ENCODE data around the gene ISG15. TPM values are rescaled to one million over a fixed set of nuclear protein-coding genes. Genes with fewer than 3 reads are reported as not detected.
A peak's percentile ranks its signal among the peaks of the same experiment; 100 is the strongest.

ISG15 gene
- 10 to 100 TPM; 31.6 to 33.2 TPM for total RNA-seq
- polyA plus RNA-seq, result 100 to 1,000 TPM; 212 to 309 TPM

GRCh38 chr1:1013105-1013921, at the start of gene ISG15:
TSS of gene ISG15 (plus strand) at chr1:1013497. CDS start at chr1:1013574, 77 bp downstream.
- Histone ChIP-seq H3K4me3 (ENCODE audit: low read length in 2 of 2) (peak within 1 kb of the TSS; percentile 54 to 88), H3K9me3 (ENCODE audit: control insufficient read depth in 1 of 2, low read length in 2 of 2) (no peaks in the 10 kb centered on the region), H3K4me1 (ENCODE audit: insufficient read depth, low read length) (peaks cover 16% of the 10 kb centered on the region), H3K36me3 (ENCODE audit: insufficient read depth, low read length) (no peaks in the 10 kb centered on the region), H3K27me3 (ENCODE audit: insufficient read depth, low read length) (no peaks in the 10 kb centered on the region), H3K27ac (ENCODE audit: low read depth, low read length) (peak within 1 kb of the TSS; percentile 88)
- ChIA-PET CTCF (ENCODE audit: partially characterized antibody) (interaction anchor here (0.6 to 4.2 kb wide), 5 partner anchors 10 to 51 kb away, joined by 3 to 35 read pairs (median 5); partner anchors contain the start of gene HES4), POLR2A (ENCODE audit: partially characterized antibody) (interaction anchor here (0.8 to 2.8 kb wide), 13 partner anchors 8 to 602 kb away, joined by 3 to 16 read pairs (median 7); partner anchors contain the start of genes AURKAIP1, C1orf159, MIB2 and NOC2L)
- Mint-ChIP-seq H3K27ac (peak within 1 kb of the TSS; percentile 90 to 99 (median 98)), H3K4me1 (peaks cover 14 to 33% (median 25%) of the 10 kb centered on the region in 4 donors), H3K36me3 (peaks cover 0 to 7% of the 10 kb centered on the region in 2 donors), H3K27me3 (peaks cover under 1 to 11% of the 10 kb centered on the region in 2 donors), H3K9me3 (peaks cover 0 to 1% (median 0%) of the 10 kb centered on the region in 8 donors), H3K4me3 (peak within 1 kb of the TSS; percentile 96 to 100 (median 98))
- intact Hi-C loops (cut with micrococcal nuclease), result loop anchor here (1.0 to 2.0 kb wide), 3 partner anchors 11 to 103 kb away; partner anchors contain the start of genes C1orf159 and NOC2L
- DNase-seq, result peak; percentile 82 to 94 (median 88)

- intact Hi-C loops (cut with micrococcal nuclease), result no loop called here
- Histone ChIP-seq H3K27ac (ENCODE audit: low read depth, low read length) (no peak overlapping the region), H3K27me3 (ENCODE audit: insufficient read depth, low read length) (no peaks in the 10 kb centered on the region), H3K4me3 (ENCODE audit: low read length in 2 of 2) (no peak overlapping the region), H3K9me3 (ENCODE audit: control insufficient read depth in 1 of 2, low read length in 2 of 2) (no peaks in the 10 kb centered on the region), H3K36me3 (ENCODE audit: insufficient read depth, low read length) (no peaks in the 10 kb centered on the region), H3K4me1 (ENCODE audit: insufficient read depth, low read length) (peaks cover 25% of the 10 kb centered on the region)
- no peaks in the 10 kb centered on the region for H3K27me3 Mint-ChIP-seq
- ChIA-PET CTCF (ENCODE audit: partially characterized antibody) (no interaction called here), POLR2A (ENCODE audit: partially characterized antibody) (no interaction called here)
- no peak overlapping the region for H3K27ac Mint-ChIP-seq
- no peaks in the 10 kb centered on the region for H3K9me3 Mint-ChIP-seq
- peaks cover 0 to 2% of the 10 kb centered on the region in 2 donors for H3K36me3 Mint-ChIP-seq
- H3K4me1 Mint-ChIP-seq, result peaks cover 0 to 11% (median 4%) of the 10 kb centered on the region in 4 donors
- peak in 1 of 5 donors; percentile 19 for DNase-seq
- H3K4me3 Mint-ChIP-seq, result peak overlapping the region in 1 of 8 donors; percentile 2
These were observed 49.4 kb upstream of the ISG15 start for GRCh38 chr1:963746-964525.

- peaks cover 1 to 2% of the 10 kb centered on the region in 2 donors for H3K27me3 Mint-ChIP-seq
- ChIA-PET POLR2A (ENCODE audit: partially characterized antibody) (interaction anchor here (1.1 kb wide), 1 partner anchor 30 kb away, joined by 4 read pairs; no protein-coding TSS in a partner anchor), CTCF (ENCODE audit: partially characterized antibody) (no interaction called here)
- no peak overlapping the region for H3K4me3 ChIP-seq (ENCODE audit: low read length in 2 of 2)
- no peak overlapping the region for H3K27ac ChIP-seq (ENCODE audit: low read depth, low read length)
- peak overlapping the region in 2 of 8 donors; percentile 21 to 28 for H3K4me3 Mint-ChIP-seq
- peak overlapping the region in 2 of 7 donors; percentile 82 to 88 for H3K27ac Mint-ChIP-seq
- peaks cover 0 to 14% (median 5%) of the 10 kb centered on the region in 4 donors for H3K4me1 Mint-ChIP-seq
- no peaks in the 10 kb centered on the region for H3K9me3 ChIP-seq (ENCODE audit: control insufficient read depth in 1 of 2, low read length in 2 of 2)
- peak in 1 of 5 donors; percentile 38 for DNase-seq
- intact Hi-C loops (cut with micrococcal nuclease), result no loop called here
- peaks cover 25% of the 10 kb centered on the region for H3K4me1 ChIP-seq (ENCODE audit: insufficient read depth, low read length)
- H3K27me3 ChIP-seq (ENCODE audit: insufficient read depth, low read length), result no peaks in the 10 kb centered on the region
- H3K36me3 Mint-ChIP-seq, result peaks cover 0 to 2% of the 10 kb centered on the region in 2 donors
- no peaks in the 10 kb centered on the region for H3K36me3 ChIP-seq (ENCODE audit: insufficient read depth, low read length)
- H3K9me3 Mint-ChIP-seq, result no peaks in the 10 kb centered on the region
These were observed 48.4 kb upstream of the ISG15 start for GRCh38 chr1:964691-965525.

GRCh38 chr1:965526-966134, 47.7 kb upstream of the ISG15 start:
- peaks cover 0 to 14% (median 5%) of the 10 kb centered on the region in 4 donors for H3K4me1 Mint-ChIP-seq
- peak overlapping the region in 5 of 8 donors; percentile 9 to 43 (median 20) for H3K4me3 Mint-ChIP-seq
- peak overlapping the region in 2 of 7 donors; percentile 30 to 48 for H3K27ac Mint-ChIP-seq
- Histone ChIP-seq H3K27me3 (ENCODE audit: insufficient read depth, low read length) (no peaks in the 10 kb centered on the region), H3K4me3 (ENCODE audit: low read length in 2 of 2) (peak overlapping the region in 1 of 2 donors; percentile 67), H3K36me3 (ENCODE audit: insufficient read depth, low read length) (no peaks in the 10 kb centered on the region), H3K27ac (ENCODE audit: low read depth, low read length) (peak overlapping the region; percentile 67), H3K9me3 (ENCODE audit: control insufficient read depth in 1 of 2, low read length in 2 of 2) (no peaks in the 10 kb centered on the region), H3K4me1 (ENCODE audit: insufficient read depth, low read length) (peaks cover 25% of the 10 kb centered on the region)
- DNase-seq, result peak in 1 of 5 donors; percentile 39
- H3K36me3 Mint-ChIP-seq, result no peaks in the 10 kb centered on the region
- peaks cover 1 to 2% of the 10 kb centered on the region in 2 donors for H3K27me3 Mint-ChIP-seq
- no peaks in the 10 kb centered on the region for H3K9me3 Mint-ChIP-seq
- POLR2A ChIA-PET (ENCODE audit: partially characterized antibody), result interaction anchor here (1.1 kb wide), 1 partner anchor 31 kb away, joined by 4 read pairs; no protein-coding TSS in a partner anchor
- intact Hi-C loops (cut with micrococcal nuclease), result no loop called here
- CTCF ChIA-PET (ENCODE audit: partially characterized antibody), result no interaction called here

- peak within 1 kb of the TSS; percentile 76 to 91 (median 81) for H3K4me3 Mint-ChIP-seq
- Histone ChIP-seq H3K4me1 (ENCODE audit: insufficient read depth, low read length) (peaks cover 24% of the 10 kb centered on the region), H3K27ac (ENCODE audit: low read depth, low read length) (peak within 1 kb of the TSS; percentile 67), H3K9me3 (ENCODE audit: control insufficient read depth in 1 of 2, low read length in 2 of 2) (no peaks in the 10 kb centered on the region), H3K27me3 (ENCODE audit: insufficient read depth, low read length) (no peaks in the 10 kb centered on the region), H3K36me3 (ENCODE audit: insufficient read depth, low read length) (no peaks in the 10 kb centered on the region), H3K4me3 (ENCODE audit: low read length in 2 of 2) (peak within 1 kb of the TSS; percentile 47 to 67)
- peak in 2 of 5 donors; percentile 12 to 53 for DNase-seq
- no peaks in the 10 kb centered on the region for H3K36me3 Mint-ChIP-seq
- peak within 1 kb of the TSS in 4 of 7 donors; percentile 41 to 53 (median 50) for H3K27ac Mint-ChIP-seq
- POLR2A ChIA-PET (ENCODE audit: partially characterized antibody), result interaction anchor here (0.7 to 1.3 kb wide), 9 partner anchors 8 to 382 kb away, joined by 3 to 11 read pairs (median 4); partner anchors contain the start of genes ISG15 and NOC2L
- peaks cover 0 to 14% (median 5%) of the 10 kb centered on the region in 4 donors for H3K4me1 Mint-ChIP-seq
- intact Hi-C loops (cut with micrococcal nuclease), result no loop called here
- CTCF ChIA-PET (ENCODE audit: partially characterized antibody), result interaction anchor here (0.9 to 1.7 kb wide), 4 partner anchors 8 to 97 kb away, joined by 3 to 9 read pairs (median 5); partner anchors contain the start of gene NOC2L
- H3K27me3 Mint-ChIP-seq, result peaks cover 1 to 2% of the 10 kb centered on the region in 2 donors
- no peaks in the 10 kb centered on the region for H3K9me3 Mint-ChIP-seq
These were observed 47.1 kb upstream of the ISG15 start, which contains the start of gene PLEKHN1 for GRCh38 chr1:966135-966703. TSS of gene PLEKHN1 (plus strand) at chr1:966482. CDS start at chr1:966532, 50 bp downstream.
